Neural cell (in vitro differentiated cells): ENCODE results near the gene NPHP4.

Source experiments
- RAD21 ChIP-seq: fragments of 450-650 bp; conservative IDR thresholded peaks from 2 replicates; pipeline ENCODE4 v1.6.1; 2014; ENCODE audit warnings: antibody characterized with exemption, mild to moderate bottlenecking, moderate library complexity
- TF ChIP-seq, protein P1 (sequence below): fragments of 450-650 bp; IDR thresholded peaks from 2 replicates; pipeline ENCODE4 v1.5.1; 2014; ENCODE audit warnings: antibody characterized with exemption, mild to moderate bottlenecking, moderate library complexity; ENCODE audit not compliant: poor library complexity, severe bottlenecking

GRCh38 chr1:5863238-5863637, 129.0 kb downstream of the NPHP4 start:
- TF ChIP-seq, protein P1, sequence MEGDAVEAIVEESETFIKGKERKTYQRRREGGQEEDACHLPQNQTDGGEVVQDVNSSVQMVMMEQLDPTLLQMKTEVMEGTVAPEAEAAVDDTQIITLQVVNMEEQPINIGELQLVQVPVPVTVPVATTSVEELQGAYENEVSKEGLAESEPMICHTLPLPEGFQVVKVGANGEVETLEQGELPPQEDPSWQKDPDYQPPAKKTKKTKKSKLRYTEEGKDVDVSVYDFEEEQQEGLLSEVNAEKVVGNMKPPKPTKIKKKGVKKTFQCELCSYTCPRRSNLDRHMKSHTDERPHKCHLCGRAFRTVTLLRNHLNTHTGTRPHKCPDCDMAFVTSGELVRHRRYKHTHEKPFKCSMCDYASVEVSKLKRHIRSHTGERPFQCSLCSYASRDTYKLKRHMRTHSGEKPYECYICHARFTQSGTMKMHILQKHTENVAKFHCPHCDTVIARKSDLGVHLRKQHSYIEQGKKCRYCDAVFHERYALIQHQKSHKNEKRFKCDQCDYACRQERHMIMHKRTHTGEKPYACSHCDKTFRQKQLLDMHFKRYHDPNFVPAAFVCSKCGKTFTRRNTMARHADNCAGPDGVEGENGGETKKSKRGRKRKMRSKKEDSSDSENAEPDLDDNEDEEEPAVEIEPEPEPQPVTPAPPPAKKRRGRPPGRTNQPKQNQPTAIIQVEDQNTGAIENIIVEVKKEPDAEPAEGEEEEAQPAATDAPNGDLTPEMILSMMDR = no peak
- no peak for TF ChIP-seq RAD21
